ENCODE data around the gene ZFP36L1.

ZFP36L1 gene

DNA sequence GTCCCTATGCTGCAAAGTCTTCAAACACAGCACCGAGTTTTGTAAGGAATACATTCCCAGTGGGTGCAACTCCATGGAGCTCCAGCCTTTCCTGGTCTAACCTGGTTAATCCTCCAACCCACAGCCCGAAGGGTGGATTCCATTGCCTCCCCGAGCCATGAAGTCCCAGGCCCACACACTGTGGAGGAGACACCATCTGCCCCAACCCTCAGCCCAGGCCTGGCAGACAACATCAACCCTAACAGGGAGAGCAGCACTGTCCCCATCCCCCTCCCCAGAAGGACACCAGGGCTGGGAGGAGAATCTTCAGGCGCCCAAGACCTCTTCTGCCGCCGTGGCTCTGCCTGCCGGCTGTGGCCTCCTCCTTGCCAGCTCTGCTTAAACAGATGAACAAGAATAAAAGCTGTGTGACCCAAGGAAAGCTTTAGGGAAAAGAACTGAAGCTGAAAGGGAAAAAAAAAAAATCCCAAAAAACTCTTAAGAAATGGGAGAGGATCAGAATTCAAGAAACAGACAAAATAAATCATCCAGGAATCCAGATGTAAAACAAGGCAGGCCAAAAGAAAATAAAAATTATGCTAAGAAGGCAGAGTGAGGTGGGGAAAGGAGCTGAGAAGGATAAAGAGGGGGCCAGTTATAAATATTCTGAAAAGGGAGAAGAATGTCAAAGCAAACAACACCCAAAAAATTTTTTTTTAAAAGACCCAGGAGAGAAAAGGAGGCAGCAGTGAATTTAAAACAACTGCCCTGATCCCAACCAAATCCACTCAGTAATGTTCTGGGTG lies 16.0 kb upstream of the ZFP36L1 start:
- DNase-seq (ENCODE audit: low spot score): peak; percentile 45
- no peaks in the 10 kb centered on the region for H3K9me3 ChIP-seq (ENCODE audit: severe bottlenecking)
- ATAC-seq (ENCODE audit: low read depth): no peak
- no peaks in the 10 kb centered on the region for H3K36me3 ChIP-seq (ENCODE audit: low read depth)
- H3K4me1 ChIP-seq (ENCODE audit: insufficient read depth, poor library complexity, severe bottlenecking): no peaks in the 10 kb centered on the region
- TF ChIP-seq, protein P1, sequence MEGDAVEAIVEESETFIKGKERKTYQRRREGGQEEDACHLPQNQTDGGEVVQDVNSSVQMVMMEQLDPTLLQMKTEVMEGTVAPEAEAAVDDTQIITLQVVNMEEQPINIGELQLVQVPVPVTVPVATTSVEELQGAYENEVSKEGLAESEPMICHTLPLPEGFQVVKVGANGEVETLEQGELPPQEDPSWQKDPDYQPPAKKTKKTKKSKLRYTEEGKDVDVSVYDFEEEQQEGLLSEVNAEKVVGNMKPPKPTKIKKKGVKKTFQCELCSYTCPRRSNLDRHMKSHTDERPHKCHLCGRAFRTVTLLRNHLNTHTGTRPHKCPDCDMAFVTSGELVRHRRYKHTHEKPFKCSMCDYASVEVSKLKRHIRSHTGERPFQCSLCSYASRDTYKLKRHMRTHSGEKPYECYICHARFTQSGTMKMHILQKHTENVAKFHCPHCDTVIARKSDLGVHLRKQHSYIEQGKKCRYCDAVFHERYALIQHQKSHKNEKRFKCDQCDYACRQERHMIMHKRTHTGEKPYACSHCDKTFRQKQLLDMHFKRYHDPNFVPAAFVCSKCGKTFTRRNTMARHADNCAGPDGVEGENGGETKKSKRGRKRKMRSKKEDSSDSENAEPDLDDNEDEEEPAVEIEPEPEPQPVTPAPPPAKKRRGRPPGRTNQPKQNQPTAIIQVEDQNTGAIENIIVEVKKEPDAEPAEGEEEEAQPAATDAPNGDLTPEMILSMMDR (IDR thresholded peaks at IDR 0.05; ENCODE audit: poor library complexity, severe bottlenecking): no peak
- H3K27me3 ChIP-seq (ENCODE audit: insufficient read depth, poor library complexity, severe bottlenecking): no peaks in the 10 kb centered on the region
- no peak overlapping the region for H3K4me3 ChIP-seq (ENCODE audit: severe bottlenecking)
- no peak overlapping the region for H3K27ac ChIP-seq (ENCODE audit: poor library complexity, severe bottlenecking)

DNA sequence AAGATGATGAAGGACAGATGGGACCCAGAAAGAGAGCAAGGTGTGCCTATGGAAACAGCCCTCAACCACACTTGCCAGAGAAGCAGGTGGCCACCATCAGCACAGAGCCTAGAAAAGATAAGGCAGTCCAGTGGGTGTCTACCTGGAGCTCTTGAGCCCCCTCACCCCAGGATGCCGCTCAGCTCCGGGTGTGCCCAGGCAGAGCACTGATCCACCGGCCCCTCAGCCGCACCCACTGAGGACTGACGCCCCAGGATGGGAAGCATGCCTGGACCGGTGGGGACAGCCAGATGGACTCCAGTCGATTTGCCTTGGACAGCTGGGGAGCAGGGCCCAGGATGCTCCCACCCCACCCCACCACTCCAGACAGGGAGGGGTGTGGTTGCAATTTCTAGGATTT lies 15.1 kb upstream of the ZFP36L1 start:
- no peaks in the 10 kb centered on the region for H3K36me3 ChIP-seq (ENCODE audit: low read depth)
- DNase-seq (ENCODE audit: low spot score) (peak; percentile 69), ATAC-seq (ENCODE audit: low read depth) (no peak)
- TF ChIP-seq, protein P1 (IDR thresholded peaks at IDR 0.05; ENCODE audit: poor library complexity, severe bottlenecking): no peak
- no peaks in the 10 kb centered on the region for H3K4me1 ChIP-seq (ENCODE audit: insufficient read depth, poor library complexity, severe bottlenecking)
- H3K27ac ChIP-seq (ENCODE audit: poor library complexity, severe bottlenecking): no peak overlapping the region
- no peaks in the 10 kb centered on the region for H3K9me3 ChIP-seq (ENCODE audit: severe bottlenecking)
- H3K4me3 ChIP-seq (ENCODE audit: severe bottlenecking): no peak overlapping the region
- H3K27me3 ChIP-seq (ENCODE audit: insufficient read depth, poor library complexity, severe bottlenecking): no peaks in the 10 kb centered on the region

DNA sequence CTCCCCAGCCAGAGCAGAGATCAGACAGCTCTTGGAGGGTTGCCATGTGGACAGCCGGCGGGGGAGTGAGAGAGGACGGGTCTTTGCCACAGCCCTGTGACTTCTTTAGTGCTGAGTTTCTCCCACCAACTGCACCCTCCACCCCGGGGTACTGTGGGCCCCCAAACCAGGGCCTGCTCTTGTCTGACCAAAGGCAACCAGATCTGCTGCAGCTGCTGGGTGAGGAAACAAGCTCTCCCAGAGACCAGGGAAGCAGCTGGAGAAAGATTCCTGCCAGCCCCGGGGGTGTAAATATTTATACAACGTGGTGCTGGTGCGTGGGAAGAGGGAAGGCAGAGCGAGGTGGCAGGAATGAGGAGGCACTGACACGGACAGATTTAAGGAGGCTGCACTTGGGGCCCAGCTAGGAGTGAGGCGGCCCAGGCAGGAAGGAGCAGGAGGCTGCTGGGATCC lies 14.3 kb upstream of the ZFP36L1 start:
- Histone ChIP-seq H3K4me1 (ENCODE audit: insufficient read depth, poor library complexity, severe bottlenecking) (no peaks in the 10 kb centered on the region), H3K36me3 (ENCODE audit: low read depth) (no peaks in the 10 kb centered on the region), H3K9me3 (ENCODE audit: severe bottlenecking) (peaks cover 5% of the 10 kb centered on the region), H3K27ac (ENCODE audit: poor library complexity, severe bottlenecking) (no peak overlapping the region), H3K27me3 (ENCODE audit: insufficient read depth, poor library complexity, severe bottlenecking) (no peaks in the 10 kb centered on the region), H3K4me3 (ENCODE audit: severe bottlenecking) (no peak overlapping the region)
- ATAC-seq (ENCODE audit: low read depth): peak; percentile 40; the same call in 2 of the 3 replicates
- TF ChIP-seq, protein P1 (IDR thresholded peaks at IDR 0.05; ENCODE audit: poor library complexity, severe bottlenecking): no peak
- peak; percentile 62 for DNase-seq (ENCODE audit: low spot score)

DNA sequence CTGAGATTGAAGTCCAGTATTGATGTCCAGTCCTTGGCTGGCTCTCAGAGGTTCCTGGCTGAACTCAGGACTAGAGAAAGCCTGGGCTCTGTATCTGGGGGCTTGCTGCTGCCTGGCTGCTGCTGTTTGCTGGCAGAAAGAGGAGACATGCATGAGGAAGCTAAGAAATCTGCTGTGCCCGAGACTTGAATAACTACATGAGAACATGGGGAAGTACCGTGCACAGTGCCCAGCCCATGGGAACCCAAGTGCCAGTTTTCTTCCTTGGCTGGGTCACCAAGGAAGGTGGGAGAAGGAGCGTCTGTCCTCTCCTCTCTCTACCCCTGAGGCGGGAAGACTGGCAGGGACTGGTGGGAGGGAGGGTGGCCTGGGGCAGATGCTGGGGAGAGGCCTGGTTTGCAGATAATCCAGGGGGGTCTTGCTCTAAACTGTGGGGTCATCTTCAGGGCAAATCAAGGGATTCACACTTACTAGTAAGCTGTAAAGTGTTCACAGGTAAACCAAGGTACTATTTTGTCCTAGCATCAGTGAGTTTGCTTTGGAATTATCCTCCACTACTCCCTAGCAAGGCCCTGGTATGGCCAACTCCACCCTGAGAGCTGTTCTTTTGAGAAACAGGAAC lies 13.8 kb upstream of the ZFP36L1 start:
- no peak overlapping the region for H3K27ac ChIP-seq (ENCODE audit: poor library complexity, severe bottlenecking)
- peaks cover 8% of the 10 kb centered on the region for H3K9me3 ChIP-seq (ENCODE audit: severe bottlenecking)
- H3K27me3 ChIP-seq (ENCODE audit: insufficient read depth, poor library complexity, severe bottlenecking): no peaks in the 10 kb centered on the region
- DNase-seq (ENCODE audit: low spot score): peak; percentile 22
- TF ChIP-seq, protein P1 (IDR thresholded peaks at IDR 0.05; ENCODE audit: poor library complexity, severe bottlenecking): no peak
- H3K4me1 ChIP-seq (ENCODE audit: insufficient read depth, poor library complexity, severe bottlenecking): no peaks in the 10 kb centered on the region
- no peak overlapping the region for H3K4me3 ChIP-seq (ENCODE audit: severe bottlenecking)
- 0 out of 3 replicates have a peak, but pooled peaks have one; percentile 17 for ATAC-seq (ENCODE audit: low read depth)
- no peaks in the 10 kb centered on the region for H3K36me3 ChIP-seq (ENCODE audit: low read depth)

Measured in RWPE2 (cell line).